H54 (cell line): ENCODE results near the gene B4GALNT3.

Experiments used
- DNase-seq: peaks from one replicate; pipeline ENCODE4 v3.0.0; 2011; ENCODE audit warnings: low spot score, mixed read lengths; ENCODE audit not compliant: insufficient read length
- FAIRE-seq: peaks from 3 replicates; lab custom pipeline; 2011; peaks lifted over from hg19 to GRCh38; lab: Jason Lieb, UNC
- POLR2A ChIP-seq: IDR thresholded peaks from 2 replicates; pipeline ENCODE4 v1.6.1; 2011; ENCODE audit warnings: low read depth, mild to moderate bottlenecking, low read length

Gene B4GALNT3

DNA sequence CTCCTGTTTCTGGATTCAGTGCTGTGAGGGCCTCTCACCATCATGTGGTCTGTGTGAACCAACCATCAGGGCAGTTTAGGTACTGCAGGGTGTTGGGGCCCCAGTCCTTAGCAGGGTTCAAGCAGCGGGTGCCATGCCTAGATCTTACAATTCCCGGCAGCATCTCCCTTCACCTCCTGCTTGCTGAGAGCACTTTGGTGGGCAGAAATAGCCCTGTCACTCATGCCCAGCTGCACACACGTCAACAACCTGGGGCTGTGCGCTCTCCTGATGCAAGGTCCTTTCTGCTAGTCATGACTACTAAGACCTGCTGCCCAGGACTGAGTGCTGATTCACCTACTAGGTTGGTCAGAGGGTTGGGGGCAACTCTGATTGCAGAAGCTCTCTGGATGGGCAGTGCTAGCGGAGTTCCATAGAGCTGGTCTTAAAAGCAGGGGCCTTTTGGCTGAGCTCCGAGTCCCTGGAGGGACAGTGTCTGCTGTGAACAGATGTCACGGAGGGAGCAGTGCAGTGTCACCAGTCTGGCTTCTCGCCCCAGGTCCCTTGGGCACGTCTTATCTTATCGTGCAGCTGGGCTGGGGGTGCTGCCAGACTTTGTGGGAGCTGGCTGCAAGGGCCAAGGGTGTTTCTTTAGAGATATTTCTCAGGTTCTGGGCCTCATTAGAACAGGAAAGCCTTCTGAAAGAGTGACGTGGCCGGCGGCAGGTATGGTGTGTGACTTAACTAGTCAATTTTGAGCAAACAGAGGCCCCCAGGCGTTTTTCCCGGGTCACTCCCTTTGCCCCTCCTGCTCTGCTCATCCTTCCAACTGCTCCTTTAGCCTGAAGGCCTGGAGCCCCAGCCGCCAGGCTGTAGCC lies 131.7 kb downstream of the B4GALNT3 start:
- FAIRE-seq = no peak
- no peak for DNase-seq
- no peak for TF ChIP-seq POLR2A

DNA sequence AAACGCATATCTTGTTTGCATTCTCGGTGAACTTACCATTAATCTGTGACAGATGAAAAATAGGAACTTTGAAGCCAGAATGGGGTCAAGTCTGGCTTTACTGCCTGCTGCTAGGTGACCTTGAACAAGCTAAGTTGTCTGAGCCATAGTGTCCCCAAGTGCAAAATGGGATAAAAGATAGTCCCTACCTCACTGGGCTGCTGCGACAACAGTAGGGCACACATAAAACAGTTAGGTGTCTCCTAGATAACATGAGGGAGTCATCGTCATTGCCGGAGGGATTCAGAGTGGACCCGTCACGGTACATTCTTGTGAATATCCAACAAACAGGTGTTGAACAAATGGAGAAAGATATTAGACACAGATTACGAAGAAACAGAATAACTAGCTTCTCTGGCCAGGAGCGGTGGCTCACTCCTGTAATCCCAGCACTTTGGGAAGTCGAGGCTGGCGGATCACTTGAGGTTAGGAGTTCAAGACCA lies 132.3 kb downstream of the B4GALNT3 start:
- no peak for TF ChIP-seq POLR2A
- FAIRE-seq (no peak), DNase-seq (no peak)

DNA sequence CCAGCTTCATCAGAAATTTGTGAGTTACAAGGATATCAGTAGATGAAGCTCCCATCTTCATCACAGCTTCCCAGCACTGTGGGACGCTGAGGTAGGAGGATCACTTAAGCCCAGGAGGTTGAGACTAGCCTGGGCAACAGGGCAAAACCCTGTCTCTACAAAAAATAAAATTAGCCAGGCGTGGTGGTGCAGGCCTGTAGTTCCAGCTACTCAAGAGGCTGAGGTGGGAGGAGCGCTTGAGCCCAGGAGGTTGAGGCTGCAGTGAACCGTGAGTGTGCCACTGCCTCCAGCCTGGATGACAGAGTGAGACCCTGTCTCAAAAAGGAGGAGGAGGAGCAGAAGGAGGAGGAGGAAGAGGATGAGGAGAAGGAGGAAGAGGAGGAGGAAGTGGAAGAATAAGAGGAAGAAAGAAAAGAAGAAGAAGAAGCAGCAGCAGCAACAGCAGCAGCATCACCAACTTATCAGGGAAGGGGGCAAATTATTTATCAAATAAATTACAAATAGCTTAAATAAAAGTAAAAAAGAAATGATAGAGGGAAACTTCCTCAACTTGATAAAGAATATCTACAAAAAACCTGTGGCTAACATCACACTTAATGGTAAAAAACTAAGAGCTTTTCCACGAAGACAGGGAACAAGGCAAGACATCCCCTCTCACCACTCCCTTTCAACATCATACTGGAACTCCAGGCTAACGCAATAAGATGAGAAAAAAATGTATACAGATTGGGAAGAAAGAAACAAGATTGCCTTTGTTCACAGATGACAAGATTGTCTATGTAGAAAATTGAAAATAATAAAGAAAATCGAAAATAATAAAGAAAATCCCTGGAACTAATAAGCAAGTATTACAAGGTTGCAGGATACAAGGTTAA lies 133.9 kb downstream of the B4GALNT3 start:
- TF ChIP-seq POLR2A = no peak
- FAIRE-seq = no peak
- DNase-seq = no peak

DNA sequence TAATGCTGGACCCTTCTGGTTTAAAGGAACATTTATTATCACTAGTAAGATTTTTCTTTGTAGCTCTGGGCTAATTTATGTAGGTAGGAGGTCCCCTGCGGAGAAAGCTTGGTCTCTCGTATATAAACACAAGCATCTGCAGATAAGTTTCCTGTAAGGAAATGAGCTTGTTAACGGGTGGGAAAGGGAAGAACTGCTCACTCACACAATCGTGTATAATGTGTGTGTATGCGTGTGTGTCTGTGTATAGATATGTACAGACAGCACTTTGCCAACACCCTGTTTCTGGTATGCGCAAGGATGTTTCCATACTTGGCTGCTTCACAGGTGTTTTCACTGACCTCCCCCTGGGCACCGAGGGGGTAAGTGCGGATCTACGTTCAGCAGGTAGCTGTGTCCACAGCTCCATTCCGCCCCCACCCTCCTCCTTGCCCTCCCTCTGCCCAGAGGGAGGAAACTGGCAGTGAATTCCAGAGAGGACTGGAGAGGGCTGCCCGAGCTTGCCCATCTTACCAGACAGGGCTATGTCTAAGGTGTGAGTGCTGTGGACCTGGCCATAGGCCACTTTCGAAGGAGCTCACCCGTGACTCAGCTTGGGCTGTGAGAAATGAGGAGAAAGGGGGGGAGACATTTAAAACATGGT lies 138.3 kb downstream of the B4GALNT3 start:
- FAIRE-seq (no peak), DNase-seq (no peak)
- no peak for TF ChIP-seq POLR2A

DNA sequence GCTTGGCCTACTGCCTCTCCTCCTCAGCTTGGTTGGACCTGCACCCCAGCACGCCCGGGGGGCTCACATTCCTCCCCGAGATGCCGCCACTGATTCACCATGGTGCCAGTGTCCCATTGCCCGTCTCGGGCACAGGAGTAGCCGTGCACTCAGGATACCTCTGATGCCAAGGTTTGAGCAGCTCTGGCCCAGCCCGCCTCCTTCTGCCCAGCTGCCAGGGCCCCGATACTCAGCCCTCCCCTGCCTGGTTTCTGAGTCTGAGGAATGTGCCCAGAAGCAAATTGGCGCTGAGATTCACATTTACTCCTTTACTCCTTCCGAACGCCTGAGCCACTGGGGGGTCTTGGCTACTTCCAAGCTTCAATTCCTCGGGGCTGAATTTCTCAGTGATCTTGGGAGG lies 140.0 kb downstream of the B4GALNT3 start:
- no peak for TF ChIP-seq POLR2A
- no peak for FAIRE-seq
- DNase-seq = no peak

DNA sequence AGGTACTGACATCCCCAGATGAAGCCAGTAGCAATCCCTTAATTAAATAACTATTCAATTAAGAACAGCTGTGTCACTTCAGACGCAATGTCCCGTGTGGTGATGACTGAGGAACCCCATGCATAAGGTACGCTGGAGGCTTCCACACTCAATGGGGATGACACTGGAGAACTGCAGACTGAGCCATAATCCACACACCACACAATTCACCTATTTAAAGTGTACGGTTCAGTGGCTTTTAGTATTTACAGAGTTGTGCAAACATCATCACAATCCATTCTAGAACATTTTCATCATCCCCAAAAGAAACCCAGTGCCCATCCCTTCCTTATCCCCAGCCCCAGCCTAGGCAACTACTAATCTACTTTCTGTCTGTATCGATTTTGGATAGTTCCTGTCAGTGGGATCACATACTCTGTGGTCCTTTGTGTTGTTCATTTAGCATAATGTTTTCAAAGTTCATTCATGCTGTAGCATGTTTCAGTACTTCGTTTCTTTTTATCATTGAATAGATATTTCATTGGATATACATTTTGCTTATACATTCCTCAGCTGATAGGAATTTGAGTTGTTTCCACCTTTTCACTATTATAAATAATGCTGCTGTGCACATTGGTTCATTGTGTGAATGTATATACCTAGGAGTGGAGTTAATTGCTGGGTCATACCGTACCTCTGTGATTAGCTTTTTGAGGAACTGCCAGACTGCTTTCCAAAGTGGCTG lies 142.4 kb downstream of the B4GALNT3 start:
- no peak for DNase-seq
- no peak for TF ChIP-seq POLR2A
- no peak for FAIRE-seq

DNA sequence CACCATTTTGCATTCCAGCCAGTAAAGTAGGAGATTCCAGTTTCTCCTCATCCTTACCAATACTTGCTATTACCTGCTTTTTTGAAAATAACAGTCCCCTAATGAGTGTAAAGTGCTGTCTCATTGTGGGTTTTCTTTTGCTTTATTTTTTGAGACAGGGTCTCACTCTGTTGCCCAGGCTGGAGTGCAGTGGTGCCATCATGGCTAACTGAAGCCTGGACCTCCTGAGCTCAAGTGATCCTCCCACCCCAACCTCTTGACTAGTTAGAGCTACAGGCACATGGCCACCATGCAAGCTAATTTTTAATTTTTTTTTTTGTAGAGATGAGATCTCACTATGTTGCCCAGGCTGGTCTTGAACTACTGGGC lies 142.9 kb downstream of the B4GALNT3 start:
- FAIRE-seq (no peak), DNase-seq (no peak)
- TF ChIP-seq POLR2A = no peak

DNA sequence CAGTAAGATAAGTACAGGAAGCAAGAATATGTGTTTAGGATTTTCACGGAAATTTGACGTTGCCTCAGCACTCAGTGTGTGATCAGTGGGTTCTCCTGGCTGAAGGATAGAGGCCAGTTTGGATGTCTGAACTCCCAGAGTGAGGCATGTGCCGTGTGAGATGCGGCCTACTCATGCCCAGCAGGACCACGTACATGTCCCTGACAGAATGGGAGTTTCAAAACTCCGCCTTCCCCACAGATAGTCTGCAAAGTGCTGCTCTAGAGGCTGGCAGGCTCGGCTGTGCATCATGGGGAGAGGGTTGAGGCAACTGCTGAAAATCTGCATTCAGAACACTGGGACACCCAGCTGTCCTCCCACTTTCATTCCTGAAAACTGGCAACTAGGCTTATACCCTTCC lies 145.2 kb downstream of the B4GALNT3 start:
- no peak for TF ChIP-seq POLR2A
- FAIRE-seq = no peak
- DNase-seq = no peak

DNA sequence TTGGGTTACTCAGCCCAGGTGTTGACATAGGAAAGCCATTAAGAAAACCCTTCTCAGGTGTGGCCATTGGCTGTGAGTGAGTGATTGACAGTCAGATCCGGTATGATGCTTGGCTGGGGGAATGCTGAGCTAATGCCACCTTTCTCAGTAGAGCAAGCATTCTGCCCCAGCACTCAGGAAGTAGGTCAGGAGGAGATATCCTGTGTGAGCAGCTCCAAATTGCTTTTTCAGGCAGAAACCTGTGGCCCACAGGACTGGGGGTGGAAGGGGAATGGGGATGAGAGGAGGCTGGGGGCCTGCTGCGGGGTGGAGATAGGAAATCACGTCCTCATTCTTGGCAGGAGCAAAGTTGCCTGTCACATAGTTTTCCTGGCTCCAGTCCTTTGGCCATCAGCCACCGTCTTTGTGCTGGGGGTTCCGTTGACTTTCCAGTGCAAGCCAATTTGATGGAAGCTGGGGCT lies 147.8 kb downstream of the B4GALNT3 start:
- DNase-seq (no peak), FAIRE-seq (no peak)
- TF ChIP-seq POLR2A = no peak

DNA sequence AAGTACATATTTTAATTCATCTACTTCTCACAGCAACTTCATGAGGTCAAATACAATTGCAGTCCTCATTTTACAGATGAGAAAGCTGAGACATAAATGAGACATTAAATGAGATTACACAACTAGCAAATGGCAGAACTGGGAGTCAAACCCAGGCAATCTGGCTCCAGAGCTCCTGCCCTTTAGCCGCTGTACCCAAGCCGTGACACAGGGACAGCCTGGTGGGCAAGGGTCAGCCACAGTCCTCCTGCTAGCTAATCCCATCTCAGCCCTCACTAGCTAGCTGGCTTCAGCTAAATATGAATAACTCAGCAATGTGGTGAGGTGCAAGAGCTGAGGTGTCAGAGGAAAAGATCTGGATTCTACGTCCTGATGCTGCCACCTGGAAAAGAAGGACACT lies 148.7 kb downstream of the B4GALNT3 start:
- no peak for DNase-seq
- TF ChIP-seq POLR2A = no peak
- FAIRE-seq = no peak

DNA sequence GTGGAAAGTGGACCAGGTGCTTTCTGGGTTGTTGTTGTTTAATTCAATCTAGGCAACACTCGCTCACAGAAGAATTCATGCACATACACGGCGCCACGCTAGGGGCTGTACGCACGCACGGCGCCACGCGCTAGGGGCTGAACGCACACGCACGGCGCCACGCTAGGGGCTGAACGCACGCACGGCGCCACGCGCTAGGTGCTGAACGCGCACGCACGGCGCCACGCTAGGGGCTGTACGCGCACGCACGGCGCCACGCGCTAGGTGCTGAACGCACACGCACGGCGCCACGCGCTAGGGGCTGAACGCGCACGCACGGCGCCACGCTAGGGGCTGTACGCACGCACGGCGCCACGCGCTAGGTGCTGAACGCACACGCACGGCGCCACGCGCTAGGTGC lies 149.2 kb downstream of the B4GALNT3 start:
- FAIRE-seq (no peak), DNase-seq (no peak)
- no peak for TF ChIP-seq POLR2A

DNA sequence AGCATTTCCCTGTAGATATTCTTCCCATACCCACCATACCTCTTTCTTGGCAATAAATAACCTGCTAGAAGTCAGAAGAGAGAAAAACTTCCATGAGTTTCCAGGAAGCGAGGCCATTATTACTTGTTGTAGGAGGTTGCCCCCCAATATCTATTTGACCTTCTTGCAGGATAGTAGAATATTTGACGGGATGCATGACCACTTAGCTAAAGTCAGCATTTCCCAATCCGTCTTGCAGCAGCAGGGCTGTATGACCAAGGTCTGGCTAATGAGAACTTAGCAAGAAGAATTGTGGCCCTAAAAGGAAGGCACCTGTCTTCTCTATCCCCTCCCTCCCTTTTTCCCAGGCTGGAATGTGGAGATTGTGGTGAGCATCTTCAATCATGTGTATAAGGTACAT lies 152.0 kb downstream of the B4GALNT3 start:
- DNase-seq = no peak
- no peak for TF ChIP-seq POLR2A
- FAIRE-seq = no peak

DNA sequence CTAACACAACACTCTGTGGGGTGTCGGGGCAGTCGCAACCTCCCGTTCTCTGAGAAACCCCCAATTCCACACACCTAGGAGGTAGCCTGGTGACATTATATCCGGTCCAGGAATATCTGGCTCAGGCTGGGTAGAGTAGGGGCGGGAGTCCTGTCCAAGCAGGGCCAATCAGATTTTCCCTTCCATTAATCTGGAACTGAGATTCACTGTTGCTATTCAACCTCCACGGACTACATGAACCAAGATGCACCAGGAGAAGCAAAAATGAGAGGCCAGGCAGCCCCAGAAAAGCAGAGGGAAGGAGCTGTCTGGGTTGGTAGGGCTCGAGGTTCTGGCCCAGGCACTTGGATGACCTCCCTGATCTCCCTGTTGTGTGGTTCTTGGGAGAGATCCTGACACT lies 152.6 kb downstream of the B4GALNT3 start:
- TF ChIP-seq POLR2A = no peak
- DNase-seq (no peak), FAIRE-seq (no peak)
